HEK293T (cell line): ENCODE measurements around the gene PTPN3.

Experiments used
- CTCF ChIA-PET: fragments of 350-600 bp; formaldehyde crosslinking; extraction: SDS; loops from one replicate; lab custom pipeline; 2021; ENCODE audit warnings: antibody characterized with exemption, inconsistent platforms; lab: Yijun Ruan, JAX
- POLR2A ChIA-PET: fragments of 350-600 bp; formaldehyde crosslinking; extraction: SDS; loops from one replicate; lab custom pipeline; 2020; ENCODE audit warnings: antibody characterized with exemption, inconsistent platforms; lab: Yijun Ruan, JAX
- DNase-seq: peaks from one replicate; pipeline ENCODE4 v3.0.0; 2012; ENCODE audit warnings: mixed read lengths; ENCODE audit errors: extremely low spot score
- ARNT ChIP-seq: fragments of 450-650 bp; IDR thresholded peaks from 2 replicates; pipeline ENCODE4 v1.6.1; 2017; ENCODE audit warnings: mild to moderate bottlenecking
- BHLHE40 ChIP-seq: fragments of 450-650 bp; IDR thresholded peaks from 2 replicates; pipeline ENCODE4 v1.6.1; 2016; ENCODE audit warnings: mild to moderate bottlenecking, moderate library complexity, borderline replicate concordance
- CTBP1 ChIP-seq: fragments of 450-650 bp; IDR thresholded peaks from 2 replicates; pipeline ENCODE4 v1.6.1; 2016; ENCODE audit warnings: borderline replicate concordance
- ELF4 ChIP-seq: fragments of 450-650 bp; IDR thresholded peaks from 2 replicates; pipeline ENCODE4 v1.6.1; 2017; ENCODE audit warnings: antibody characterized with exemption
- FOXA1 ChIP-seq: fragments of 450-650 bp; IDR thresholded peaks from 2 replicates; pipeline ENCODE4 v1.6.1; 2016; ENCODE audit warnings: mild to moderate bottlenecking
- FOXK2 ChIP-seq: fragments of 450-650 bp; IDR thresholded peaks from 2 replicates; pipeline ENCODE4 v1.6.1; 2016; ENCODE audit warnings: mild to moderate bottlenecking
- FOXM1 ChIP-seq: fragments of 450-650 bp; IDR thresholded peaks from 2 replicates; pipeline ENCODE4 v1.6.1; 2017; ENCODE audit warnings: mild to moderate bottlenecking, borderline replicate concordance
- HDGF ChIP-seq: fragments of 450-650 bp; IDR thresholded peaks from 2 replicates; pipeline ENCODE4 v1.6.1; 2017; ENCODE audit warnings: antibody characterized with exemption, borderline replicate concordance
- L3MBTL2 ChIP-seq: fragments of 450-650 bp; conservative IDR thresholded peaks from 2 replicates; pipeline ENCODE4 v1.6.1; 2016; ENCODE audit warnings: mild to moderate bottlenecking
- LEF1 ChIP-seq: fragments of 450-650 bp; IDR thresholded peaks from 2 replicates; pipeline ENCODE4 v1.6.1; 2017; ENCODE audit warnings: mild to moderate bottlenecking, borderline replicate concordance
- NFRKB ChIP-seq: fragments of 450-650 bp; IDR thresholded peaks from 2 replicates; pipeline ENCODE4 v1.6.1; 2016; ENCODE audit warnings: mild to moderate bottlenecking, moderate library complexity
- SP1 ChIP-seq: fragments of 450-650 bp; IDR thresholded peaks from 2 replicates; pipeline ENCODE4 v1.6.1; 2017
- SUZ12 ChIP-seq: fragments of 450-650 bp; IDR thresholded peaks from 2 replicates; pipeline ENCODE4 v1.6.1; 2016; ENCODE audit warnings: mild to moderate bottlenecking
- TARDBP ChIP-seq: fragments of 450-650 bp; IDR thresholded peaks from 2 replicates; pipeline ENCODE4 v1.6.1; 2016
- ZNF384 ChIP-seq: fragments of 450-650 bp; IDR thresholded peaks from 2 replicates; pipeline ENCODE4 v1.6.1; 2016
- TF ChIP-seq, protein P1 (sequence below): fragments of 450-650 bp; IDR thresholded peaks from 2 replicates; pipeline ENCODE4 v1.6.1; 2016

Gene PTPN3

GRCh38 chr9:109433476-109433875, 64.6 kb downstream of the PTPN3 start:
- DNase-seq, result no peak
- no peak for TF ChIP-seq L3MBTL2
- TF ChIP-seq TARDBP, result no peak
- no peak for TF ChIP-seq BHLHE40
- TF ChIP-seq ELF4, result no peak
- TF ChIP-seq, protein P1, sequence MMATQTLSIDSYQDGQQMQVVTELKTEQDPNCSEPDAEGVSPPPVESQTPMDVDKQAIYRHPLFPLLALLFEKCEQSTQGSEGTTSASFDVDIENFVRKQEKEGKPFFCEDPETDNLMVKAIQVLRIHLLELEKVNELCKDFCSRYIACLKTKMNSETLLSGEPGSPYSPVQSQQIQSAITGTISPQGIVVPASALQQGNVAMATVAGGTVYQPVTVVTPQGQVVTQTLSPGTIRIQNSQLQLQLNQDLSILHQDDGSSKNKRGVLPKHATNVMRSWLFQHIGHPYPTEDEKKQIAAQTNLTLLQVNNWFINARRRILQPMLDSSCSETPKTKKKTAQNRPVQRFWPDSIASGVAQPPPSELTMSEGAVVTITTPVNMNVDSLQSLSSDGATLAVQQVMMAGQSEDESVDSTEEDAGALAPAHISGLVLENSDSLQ, result no peak
- TF ChIP-seq SUZ12, result no peak
- no peak for TF ChIP-seq FOXM1
- no peak for TF ChIP-seq FOXK2
- no peak for TF ChIP-seq NFRKB
- no peak for TF ChIP-seq CTBP1
- no peak for TF ChIP-seq HDGF
- no peak for TF ChIP-seq LEF1
- no peak for TF ChIP-seq SP1
- no peak for TF ChIP-seq FOXA1
- TF ChIP-seq ARNT, result no peak
- no peak for TF ChIP-seq ZNF384
- ChIA-PET CTCF (no interaction called here), POLR2A (no interaction called here)

GRCh38 chr9:109430231-109430630, 67.9 kb downstream of the PTPN3 start:
- ChIA-PET POLR2A (no interaction called here), CTCF (no interaction called here)
- DNase-seq, result no peak
- TF ChIP-seq, protein P1, result no peak
- no peak for TF ChIP-seq FOXK2
- TF ChIP-seq L3MBTL2, result no peak
- no peak for TF ChIP-seq FOXM1
- no peak for TF ChIP-seq CTBP1
- TF ChIP-seq LEF1, result no peak
- no peak for TF ChIP-seq FOXA1
- TF ChIP-seq ELF4, result no peak
- no peak for TF ChIP-seq ARNT
- no peak for TF ChIP-seq TARDBP
- TF ChIP-seq HDGF, result no peak
- no peak for TF ChIP-seq SP1
- TF ChIP-seq SUZ12, result no peak
- no peak for TF ChIP-seq BHLHE40

GRCh38 chr9:109428854-109429253, 69.3 kb downstream of the PTPN3 start:
- POLR2A ChIA-PET, result interaction anchor here (1.1 kb wide), 1 partner anchor 12 kb away, joined by 4 read pairs; no protein-coding TSS in a partner anchor
- no peak for TF ChIP-seq ARNT
- TF ChIP-seq NFRKB, result no peak
- no peak for TF ChIP-seq CTBP1
- CTCF ChIA-PET, result interaction anchor here (0.8 to 1.8 kb wide), 3 partner anchors 9 to 17 kb away, joined by 3 to 6 read pairs (median 3); no protein-coding TSS in a partner anchor
- DNase-seq, result no peak

- ChIA-PET CTCF (interaction anchor here (1.8 kb wide), 1 partner anchor 13 kb away, joined by 6 read pairs; no protein-coding TSS in a partner anchor), POLR2A (interaction anchor here (1.1 kb wide), 1 partner anchor 13 kb away, joined by 4 read pairs; no protein-coding TSS in a partner anchor)
- DNase-seq, result no peak
- TF ChIP-seq ELF4 (no peak), NFRKB (no peak), BHLHE40 (no peak), CTBP1 (no peak), TARDBP (no peak), FOXM1 (no peak), HDGF (no peak)
- TF ChIP-seq, protein P1, result no peak
Observed at GRCh38 chr9:109427886-109428285, 70.2 kb downstream of the PTPN3 start.

DNA sequence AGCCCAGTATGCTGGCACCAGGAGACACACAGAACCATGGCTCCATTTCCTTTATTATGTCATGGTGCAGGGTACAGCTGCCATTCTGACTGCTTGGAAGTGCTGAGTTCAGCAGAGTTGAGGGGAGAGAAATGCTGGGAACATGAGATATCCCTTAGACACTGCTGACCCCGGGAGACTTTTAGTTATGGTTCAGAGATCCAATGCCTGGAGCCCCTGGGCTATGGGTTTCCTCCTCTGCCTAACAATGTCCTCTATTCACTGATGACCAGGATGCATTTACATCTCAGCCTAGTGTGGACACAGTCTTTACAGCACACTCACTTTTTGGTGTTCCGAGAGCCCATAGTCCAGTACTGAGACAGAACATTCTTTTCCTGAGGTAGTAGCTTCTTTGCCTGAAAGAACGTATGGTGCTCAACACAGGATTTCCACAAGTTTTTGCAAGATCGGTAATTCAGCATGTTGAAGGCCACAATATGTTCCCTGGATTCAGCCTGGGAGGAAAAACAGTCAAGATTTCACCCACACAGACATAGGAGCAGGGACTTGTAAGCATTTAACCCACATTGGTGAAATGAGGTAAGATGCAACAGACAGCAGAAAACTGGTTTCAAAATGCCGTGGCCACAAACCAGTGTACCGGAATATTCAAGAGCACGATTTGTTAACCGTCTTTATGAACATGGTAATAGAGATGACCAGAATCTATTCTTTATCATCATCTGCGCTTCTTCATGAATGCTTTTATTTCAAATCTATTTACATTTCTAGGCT, 71.3 kb downstream of the PTPN3 start:
- TF ChIP-seq FOXK2 (no peak), L3MBTL2 (no peak), HDGF (no peak), FOXA1 (no peak), TARDBP (no peak), CTBP1 (no peak), ELF4 (no peak), ZNF384 (no peak), NFRKB (no peak), SP1 (no peak), ARNT (no peak), FOXM1 (no peak), SUZ12 (no peak), LEF1 (no peak), BHLHE40 (no peak)
- TF ChIP-seq, protein P1, result no peak
- no peak for DNase-seq
- CTCF ChIA-PET, result no interaction called here
- POLR2A ChIA-PET, result no interaction called here

DNA sequence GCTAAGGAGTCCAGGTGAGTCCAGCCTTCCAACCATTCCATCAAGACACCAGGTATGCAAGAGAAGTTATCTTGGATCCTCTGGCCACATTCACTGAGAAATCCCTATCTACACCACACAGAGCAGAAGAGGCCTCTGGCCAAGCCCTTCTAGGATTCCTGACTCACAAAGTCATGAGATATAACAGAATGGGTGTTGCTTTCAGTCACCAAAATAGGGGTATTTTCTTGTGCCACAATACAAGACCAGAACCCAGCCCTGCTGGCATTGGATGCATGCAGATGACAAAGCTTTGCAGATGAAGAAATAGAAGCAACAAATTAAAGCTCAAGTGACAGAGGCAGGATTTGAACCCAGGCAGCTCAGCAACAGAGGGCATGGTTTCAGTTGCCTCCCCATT, 73.5 kb downstream of the PTPN3 start:
- no peak for DNase-seq
- TF ChIP-seq ZNF384 (no peak), BHLHE40 (no peak), NFRKB (no peak), L3MBTL2 (no peak), LEF1 (no peak), FOXA1 (no peak), SUZ12 (no peak), FOXM1 (no peak), HDGF (no peak), ARNT (no peak), TARDBP (no peak), FOXK2 (no peak)
- TF ChIP-seq, protein P1, result no peak
- ChIA-PET CTCF (no interaction called here), POLR2A (no interaction called here)
